ENCODE measurements around the gene PDHB.

The PDHB gene

GRCh38 chr3:58388550-58389091 lies 45.0 kb downstream of the PDHB start:
- Histone ChIP-seq H3K36me3 (ENCODE audit: control insufficient read depth, insufficient read depth, low read length) (no peaks in the 10 kb centered on the region), H3K4me1 (ENCODE audit: control insufficient read depth, insufficient read depth, low read length) (peaks cover 9% of the 10 kb centered on the region), H3K9me3 (ENCODE audit: control insufficient read depth, insufficient read depth, low read length) (no peaks in the 10 kb centered on the region), H3K4me3 (ENCODE audit: low read depth, low read length) (no peak overlapping the region), H3K9ac (ENCODE audit: low read depth, low read length) (no peak overlapping the region), H3K27me3 (ENCODE audit: control insufficient read depth, insufficient read depth, low read length) (no peaks in the 10 kb centered on the region)

DNA sequence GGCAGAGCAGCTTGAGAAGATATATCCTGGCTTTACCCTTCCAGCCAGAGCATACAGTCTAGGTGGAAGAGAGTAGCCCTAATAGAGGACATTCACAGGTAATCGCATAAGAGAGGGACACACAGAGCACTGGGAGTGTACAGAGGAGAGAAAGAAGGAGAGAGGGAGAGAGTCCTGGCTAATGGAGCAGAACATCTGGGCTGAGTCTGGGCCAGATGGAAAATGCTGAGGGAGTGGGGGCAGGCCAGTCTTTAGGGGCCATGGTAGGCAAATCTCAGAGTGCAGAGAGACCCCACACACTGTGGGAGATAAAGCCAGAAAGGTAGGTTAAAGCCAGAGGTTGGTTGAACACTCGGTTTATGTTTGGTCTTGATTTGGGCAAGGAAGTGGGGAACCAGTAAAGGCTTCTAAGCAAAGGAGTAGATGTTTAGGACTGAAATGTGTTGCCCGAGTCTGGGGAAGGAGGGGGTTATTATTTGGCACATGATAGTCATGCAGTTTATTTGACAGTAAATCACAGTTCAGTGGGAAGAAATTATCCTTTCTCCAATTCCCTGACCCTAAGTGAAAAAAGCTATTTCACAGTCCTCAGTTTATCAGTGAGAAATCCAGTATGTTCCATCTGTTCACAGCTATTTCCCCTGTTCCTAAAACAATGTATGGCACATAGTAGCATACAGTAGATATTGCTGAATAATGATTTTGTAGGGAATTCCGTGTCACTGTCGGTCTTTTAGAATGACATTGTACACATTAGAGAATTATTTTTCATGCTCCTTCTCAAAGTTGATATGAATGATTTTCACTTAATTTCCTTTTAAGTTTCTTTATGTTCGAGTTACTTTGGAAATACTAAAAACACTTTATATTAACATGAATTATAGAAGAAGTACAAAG lies 45.7 kb downstream of the PDHB start:
- H3K9ac ChIP-seq (ENCODE audit: low read depth, low read length): no peak overlapping the region
- no peak overlapping the region for H3K4me3 ChIP-seq (ENCODE audit: low read depth, low read length)
- no peaks in the 10 kb centered on the region for H3K36me3 ChIP-seq (ENCODE audit: control insufficient read depth, insufficient read depth, low read length)

DNA sequence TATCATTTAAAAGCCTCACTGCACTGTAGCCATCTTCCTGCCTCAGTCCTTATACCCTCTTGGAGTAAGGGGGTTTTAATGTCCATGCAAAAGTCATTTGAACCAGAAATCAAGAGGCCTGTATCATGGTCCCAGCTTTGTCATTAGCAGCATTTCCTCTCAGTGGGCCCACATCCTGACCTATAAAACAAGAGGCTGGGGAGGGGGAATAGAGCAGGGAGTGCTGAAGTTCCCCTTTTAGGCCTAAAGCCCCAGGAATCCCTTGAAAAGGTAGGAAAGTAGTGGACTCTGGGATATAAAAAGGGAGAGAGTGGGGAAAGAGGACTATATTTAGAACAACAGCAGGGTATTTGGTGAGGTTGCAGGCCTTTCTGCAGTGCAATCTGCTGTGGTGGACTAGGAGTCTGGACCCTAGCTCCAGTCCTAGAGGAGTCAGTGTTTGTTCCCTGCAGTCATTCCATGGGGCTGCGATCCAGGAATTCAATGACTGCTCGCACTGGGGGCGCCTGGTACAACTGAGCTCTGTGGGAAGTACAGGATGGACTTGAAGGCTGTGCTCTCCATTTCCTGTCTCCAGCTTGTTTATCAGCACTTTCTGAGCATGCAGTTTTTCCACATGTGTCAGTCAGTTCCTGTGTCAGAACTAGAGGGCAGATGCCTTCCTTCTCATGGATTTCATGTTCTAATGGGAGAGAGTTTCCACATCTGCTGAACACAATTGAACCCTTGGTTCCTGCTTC lies 46.8 kb downstream of the PDHB start:
- H3K9me3 ChIP-seq (ENCODE audit: control insufficient read depth, insufficient read depth, low read length): no peaks in the 10 kb centered on the region
- no peak overlapping the region for H3K4me3 ChIP-seq (ENCODE audit: low read depth, low read length)
- no peak overlapping the region for H3K9ac ChIP-seq (ENCODE audit: low read depth, low read length)
- H3K4me1 ChIP-seq (ENCODE audit: control insufficient read depth, insufficient read depth, low read length): peaks cover 9% of the 10 kb centered on the region
- H3K36me3 ChIP-seq (ENCODE audit: control insufficient read depth, insufficient read depth, low read length): no peaks in the 10 kb centered on the region
- H3K27me3 ChIP-seq (ENCODE audit: control insufficient read depth, insufficient read depth, low read length): no peaks in the 10 kb centered on the region

More for the DNA sequence above, 45.7 kb downstream of the PDHB start:
- peaks cover 9% of the 10 kb centered on the region for H3K4me1 ChIP-seq (ENCODE audit: control insufficient read depth, insufficient read depth, low read length)
- H3K9me3 ChIP-seq (ENCODE audit: control insufficient read depth, insufficient read depth, low read length): no peaks in the 10 kb centered on the region
- no peaks in the 10 kb centered on the region for H3K27me3 ChIP-seq (ENCODE audit: control insufficient read depth, insufficient read depth, low read length)

DNA sequence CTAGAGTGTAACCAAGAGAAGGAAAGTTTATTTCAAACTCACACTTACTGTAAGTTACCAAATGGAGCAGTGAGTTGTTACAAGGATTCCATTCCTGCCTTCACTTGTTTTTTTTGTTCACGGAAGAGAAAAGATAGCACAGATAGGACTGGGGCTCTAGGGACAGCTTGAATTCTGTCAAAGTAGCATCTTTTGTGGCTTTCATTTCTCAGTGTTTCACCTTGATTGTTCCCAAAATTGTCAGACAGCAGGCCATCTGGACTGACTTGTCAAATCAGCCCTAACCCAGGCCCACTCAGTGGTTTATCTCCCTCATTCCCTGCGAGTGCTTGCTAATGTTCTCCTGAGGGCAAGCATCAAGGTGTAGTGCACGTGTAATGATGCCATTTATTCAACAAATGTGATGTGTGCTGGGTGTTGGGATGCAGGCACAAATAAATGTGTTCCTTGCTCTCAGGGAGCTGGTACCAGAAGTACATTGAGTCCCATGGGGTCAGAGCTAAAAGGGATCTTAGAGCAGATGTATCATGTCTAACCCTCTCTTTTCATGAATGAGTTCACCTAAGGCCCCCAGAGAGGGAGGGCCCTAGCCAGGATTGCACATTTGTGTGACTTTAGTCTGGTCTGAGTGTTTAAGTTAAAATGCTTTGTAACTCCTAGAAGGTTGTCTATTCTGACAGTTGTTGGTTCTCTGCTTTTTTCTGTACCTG lies 49.1 kb downstream of the PDHB start:
- Histone ChIP-seq H3K4me1 (ENCODE audit: control insufficient read depth, insufficient read depth, low read length) (peaks cover 12% of the 10 kb centered on the region), H3K4me3 (ENCODE audit: low read depth, low read length) (no peak overlapping the region), H3K27me3 (ENCODE audit: control insufficient read depth, insufficient read depth, low read length) (no peaks in the 10 kb centered on the region), H3K9ac (ENCODE audit: low read depth, low read length) (no peak overlapping the region), H3K36me3 (ENCODE audit: control insufficient read depth, insufficient read depth, low read length) (no peaks in the 10 kb centered on the region), H3K9me3 (ENCODE audit: control insufficient read depth, insufficient read depth, low read length) (no peaks in the 10 kb centered on the region)

DNA sequence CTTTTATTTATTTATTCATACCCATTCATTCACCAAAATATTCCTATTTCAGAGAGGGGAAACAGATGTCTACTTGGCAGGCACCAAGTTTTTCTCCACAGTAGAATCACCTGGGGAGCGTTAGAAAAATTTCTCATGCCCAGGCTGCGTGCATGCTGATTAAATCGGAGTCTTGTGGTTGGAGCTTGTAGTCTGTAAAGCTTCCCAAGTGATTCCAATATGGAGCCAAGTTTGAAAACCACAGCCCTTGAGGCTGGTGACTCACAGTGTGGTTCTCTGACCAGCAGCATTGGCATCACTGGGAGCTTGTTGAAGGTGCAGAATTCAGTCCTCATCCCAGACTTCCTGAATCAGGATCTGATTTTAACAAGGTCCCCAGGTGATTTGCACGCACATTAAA lies 49.7 kb downstream of the PDHB start:
- Histone ChIP-seq H3K4me3 (ENCODE audit: low read depth, low read length) (no peak overlapping the region), H3K36me3 (ENCODE audit: control insufficient read depth, insufficient read depth, low read length) (no peaks in the 10 kb centered on the region), H3K9ac (ENCODE audit: low read depth, low read length) (no peak overlapping the region), H3K9me3 (ENCODE audit: control insufficient read depth, insufficient read depth, low read length) (no peaks in the 10 kb centered on the region), H3K4me1 (ENCODE audit: control insufficient read depth, insufficient read depth, low read length) (peaks cover 10% of the 10 kb centered on the region), H3K27me3 (ENCODE audit: control insufficient read depth, insufficient read depth, low read length) (no peaks in the 10 kb centered on the region)

- H3K4me3 ChIP-seq (ENCODE audit: low read depth, low read length): no peak overlapping the region
- no peak overlapping the region for H3K9ac ChIP-seq (ENCODE audit: low read depth, low read length)
- no peaks in the 10 kb centered on the region for H3K36me3 ChIP-seq (ENCODE audit: control insufficient read depth, insufficient read depth, low read length)
- H3K4me1 ChIP-seq (ENCODE audit: control insufficient read depth, insufficient read depth, low read length): peaks cover 7% of the 10 kb centered on the region
- no peaks in the 10 kb centered on the region for H3K27me3 ChIP-seq (ENCODE audit: control insufficient read depth, insufficient read depth, low read length)
- H3K9me3 ChIP-seq (ENCODE audit: control insufficient read depth, insufficient read depth, low read length): no peaks in the 10 kb centered on the region
Measured at GRCh38 chr3:58383476-58383875, 50.2 kb downstream of the PDHB start.

DNA sequence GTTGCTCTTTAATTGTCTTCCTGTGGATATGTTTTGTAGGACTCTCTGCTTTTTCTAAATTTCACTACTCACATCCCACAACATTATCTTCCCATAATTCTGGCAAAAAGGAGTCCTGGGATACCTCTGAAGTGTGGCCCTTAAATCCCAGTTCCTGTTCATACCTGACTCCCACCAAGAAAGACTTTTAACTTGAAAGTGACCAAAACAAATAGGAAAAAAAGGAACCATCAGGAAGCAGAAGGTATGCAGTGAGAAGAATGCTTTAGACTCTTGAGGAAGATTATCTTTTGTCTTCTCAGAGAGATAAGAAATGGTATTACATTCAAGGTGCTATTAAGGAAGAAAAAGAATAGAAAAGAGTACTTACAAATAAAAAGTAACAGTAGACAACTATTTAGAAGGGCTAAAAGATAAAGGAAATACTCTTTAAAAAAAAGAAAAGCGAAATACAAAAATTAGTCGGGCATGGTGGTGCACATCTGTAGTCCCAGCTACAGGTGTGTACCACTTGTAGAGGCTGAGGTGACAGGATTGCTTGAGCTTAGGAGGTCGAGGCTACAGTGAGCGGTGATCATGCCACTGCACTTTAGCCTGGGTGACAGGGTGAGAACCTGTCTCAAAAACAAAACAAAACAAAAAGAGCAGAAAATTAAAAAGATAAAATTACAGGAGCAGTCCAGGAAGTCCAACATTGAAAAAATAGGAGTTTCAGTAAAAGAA lies 54.1 kb downstream of the PDHB start:
- no peak overlapping the region for H3K4me3 ChIP-seq (ENCODE audit: low read depth, low read length)
- H3K4me1 ChIP-seq (ENCODE audit: control insufficient read depth, insufficient read depth, low read length): peaks cover 2% of the 10 kb centered on the region
- H3K36me3 ChIP-seq (ENCODE audit: control insufficient read depth, insufficient read depth, low read length): no peaks in the 10 kb centered on the region
- no peaks in the 10 kb centered on the region for H3K9me3 ChIP-seq (ENCODE audit: control insufficient read depth, insufficient read depth, low read length)
- H3K9ac ChIP-seq (ENCODE audit: low read depth, low read length): no peak overlapping the region
- no peaks in the 10 kb centered on the region for H3K27me3 ChIP-seq (ENCODE audit: control insufficient read depth, insufficient read depth, low read length)

GRCh38 chr3:58377750-58378149 lies 55.9 kb downstream of the PDHB start:
- Histone ChIP-seq H3K9ac (ENCODE audit: low read depth, low read length) (no peak overlapping the region), H3K4me3 (ENCODE audit: low read depth, low read length) (no peak overlapping the region), H3K27me3 (ENCODE audit: control insufficient read depth, insufficient read depth, low read length) (no peaks in the 10 kb centered on the region), H3K36me3 (ENCODE audit: control insufficient read depth, insufficient read depth, low read length) (no peaks in the 10 kb centered on the region), H3K4me1 (ENCODE audit: control insufficient read depth, insufficient read depth, low read length) (peaks cover 2% of the 10 kb centered on the region), H3K9me3 (ENCODE audit: control insufficient read depth, insufficient read depth, low read length) (no peaks in the 10 kb centered on the region)
